ENCODE results near the gene SEC16A.

SEC16A gene

GRCh38 chr9:136519263-136520052 is 36.6 kb upstream of the SEC16A start:
- DNase-seq (ENCODE audit: low read depth), result no peak

GRCh38 chr9:136518623-136519022 is 35.8 kb upstream of the SEC16A start:
- DNase-seq (ENCODE audit: low read depth), result no peak

- DNase-seq (ENCODE audit: low read depth), result no peak
Observed at GRCh38 chr9:136517950-136518349, 35.1 kb upstream of the SEC16A start.

- no peak for DNase-seq (ENCODE audit: low read depth)
Observed at GRCh38 chr9:136517012-136517743, 34.3 kb upstream of the SEC16A start.

- no peak for DNase-seq (ENCODE audit: low read depth)
Observed at GRCh38 chr9:136516191-136516654, 33.4 kb upstream of the SEC16A start.

GRCh38 chr9:136515276-136515675 is 32.4 kb upstream of the SEC16A start:
- DNase-seq (ENCODE audit: low read depth), result no peak

GRCh38 chr9:136514022-136514714 is 31.3 kb upstream of the SEC16A start:
- no peak for DNase-seq (ENCODE audit: low read depth)

GRCh38 chr9:136513191-136513590 is 30.4 kb upstream of the SEC16A start:
- no peak for DNase-seq (ENCODE audit: low read depth)

GRCh38 chr9:136512651-136513071 is 29.8 kb upstream of the SEC16A start:
- DNase-seq (ENCODE audit: low read depth), result peak; percentile 15

- DNase-seq (ENCODE audit: low read depth), result no peak
Observed at GRCh38 chr9:136511670-136512592, 29.1 kb upstream of the SEC16A start.

- no peak for DNase-seq (ENCODE audit: low read depth)
Observed at GRCh38 chr9:136511144-136511669, 28.4 kb upstream of the SEC16A start.

GRCh38 chr9:136510561-136510960 is 27.7 kb upstream of the SEC16A start:
- no peak for DNase-seq (ENCODE audit: low read depth)

- DNase-seq (ENCODE audit: low read depth), result no peak
Observed at GRCh38 chr9:136509549-136509948, 26.7 kb upstream of the SEC16A start.

GRCh38 chr9:136508729-136509500 is 26.1 kb upstream of the SEC16A start:
- no peak for DNase-seq (ENCODE audit: low read depth)

GRCh38 chr9:136507992-136508375 is 25.1 kb upstream of the SEC16A start:
- DNase-seq (ENCODE audit: low read depth), result no peak

GRCh38 chr9:136507221-136507991 is 24.6 kb upstream of the SEC16A start:
- no peak for DNase-seq (ENCODE audit: low read depth)

- no peak for DNase-seq (ENCODE audit: low read depth)
Observed at GRCh38 chr9:136506425-136506824, 23.6 kb upstream of the SEC16A start.

- no peak for DNase-seq (ENCODE audit: low read depth)
Observed at GRCh38 chr9:136505406-136506403, 22.9 kb upstream of the SEC16A start.

All from ELR (cell line).